CD4-positive, alpha-beta T cell treated with Interleukin-21 for 1 hour (primary cell): ENCODE measurements around the gene MED12L.

Experiments used
- DNase-seq: peaks from one replicate; pipeline ENCODE4 v3.0.0-alpha.2; 2020

MED12L gene

GRCh38 chr3:151264605-151265004, 179.1 kb downstream of the MED12L start:
- DNase-seq = no peak

GRCh38 chr3:151265166-151265565, 179.7 kb downstream of the MED12L start:
- no peak for DNase-seq

- DNase-seq = peak; percentile 36
These were observed 180.4 kb downstream of the MED12L start for GRCh38 chr3:151265866-151266265.

GRCh38 chr3:151267066-151267465, 181.6 kb downstream of the MED12L start:
- DNase-seq = no peak

- DNase-seq = peak; percentile 47
These were observed 183.1 kb downstream of the MED12L start for GRCh38 chr3:151268267-151269235.

- no peak for DNase-seq
These were observed 184.2 kb downstream of the MED12L start for GRCh38 chr3:151269631-151270030.

- DNase-seq = no peak
These were observed 189.6 kb downstream of the MED12L start for GRCh38 chr3:151275091-151275490.

- DNase-seq = no peak
These were observed 190.7 kb downstream of the MED12L start for GRCh38 chr3:151276038-151276686.

- DNase-seq = peak; percentile 63
These were observed 191.2 kb downstream of the MED12L start for GRCh38 chr3:151276687-151277042.

- peak; percentile 22 for DNase-seq
These were observed 192.8 kb downstream of the MED12L start, which contains the start of gene P2RY14 for GRCh38 chr3:151278230-151278629. Gene P2RY14 (minus strand): TSS chr3:151278542. CDS start chr3:151214316, 64,226 bp downstream.

- no peak for DNase-seq
These were observed 196.3 kb downstream of the MED12L start for GRCh38 chr3:151281671-151282324.

GRCh38 chr3:151282921-151283320, 197.5 kb downstream of the MED12L start:
- peak; percentile 72 for DNase-seq

GRCh38 chr3:151283387-151283786, 197.9 kb downstream of the MED12L start:
- DNase-seq = peak; percentile 14

GRCh38 chr3:151283907-151284461, 198.5 kb downstream of the MED12L start:
- DNase-seq = peak; percentile 9

- no peak for DNase-seq
These were observed 200.5 kb downstream of the MED12L start for GRCh38 chr3:151285940-151286339.

- no peak for DNase-seq
These were observed 204.0 kb downstream of the MED12L start for GRCh38 chr3:151289445-151289844.

- no peak for DNase-seq
These were observed 205.2 kb downstream of the MED12L start for GRCh38 chr3:151290673-151291072.

- DNase-seq = no peak
These were observed 207.7 kb downstream of the MED12L start for GRCh38 chr3:151293127-151293526.

- DNase-seq = no peak
These were observed 210.8 kb downstream of the MED12L start for GRCh38 chr3:151296226-151296625.

GRCh38 chr3:151297429-151297828, 212.0 kb downstream of the MED12L start:
- DNase-seq = no peak

GRCh38 chr3:151299006-151299405, 213.5 kb downstream of the MED12L start:
- DNase-seq = no peak

GRCh38 chr3:151300539-151300938, 215.1 kb downstream of the MED12L start:
- DNase-seq = no peak

GRCh38 chr3:151301787-151302186, 216.3 kb downstream of the MED12L start:
- no peak for DNase-seq
